Measurements from ENCODE around the gene CRAT. TPM values are rescaled to one million over a fixed set of nuclear protein-coding genes. Genes with fewer than 3 reads are reported as not detected.

CRAT gene
- total RNA-seq, 2 experiments from 2014 or later, result 13.2 to 18.9 TPM

- H3K4me3 Mint-ChIP-seq, result no peak overlapping the region
- ChIA-PET POLR2A (no interaction called here), CTCF (no interaction called here)
- H3K9me3 Mint-ChIP-seq (ENCODE audit: low read depth), result no peaks in the 10 kb centered on the region
- intact Hi-C loops (cut with DNase I, micrococcal nuclease), result no loop called here
- ATAC-seq (no peak), DNase-seq (no peak)
- H3K27me3 Mint-ChIP-seq, result no peaks in the 10 kb centered on the region
- H3K36me3 Mint-ChIP-seq (ENCODE audit: low read depth), result peaks cover 10% of the 10 kb centered on the region
- no peak overlapping the region for H3K27ac Mint-ChIP-seq
- peaks cover 41% of the 10 kb centered on the region for H3K4me1 Mint-ChIP-seq
Measured at GRCh38 chr9:129072171-129072570, 38.4 kb downstream of the CRAT start.

GRCh38 chr9:129071526-129072126 lies 39.0 kb downstream of the CRAT start:
- Mint-ChIP-seq H3K9me3 (ENCODE audit: low read depth) (no peaks in the 10 kb centered on the region), H3K27me3 (no peaks in the 10 kb centered on the region), H3K36me3 (ENCODE audit: low read depth) (peaks cover 10% of the 10 kb centered on the region), H3K4me1 (peaks cover 41% of the 10 kb centered on the region), H3K4me3 (no peak overlapping the region), H3K27ac (no peak overlapping the region)
- peak; percentile 40 for DNase-seq
- ChIA-PET CTCF (no interaction called here), POLR2A (interaction anchor here (0.9 kb wide), 1 partner anchor 9 kb away, joined by 3 read pairs; no protein-coding TSS in a partner anchor)
- intact Hi-C loops (cut with DNase I, micrococcal nuclease), result no loop called here
- ATAC-seq, result no peak

GRCh38 chr9:129070696-129071525 lies 39.7 kb downstream of the CRAT start:
- no peak for ATAC-seq
- peaks cover 41% of the 10 kb centered on the region for H3K4me1 Mint-ChIP-seq
- H3K36me3 Mint-ChIP-seq (ENCODE audit: low read depth), result peaks cover 11% of the 10 kb centered on the region
- peak overlapping the region; percentile 19 for H3K27ac Mint-ChIP-seq
- ChIA-PET CTCF (no interaction called here), POLR2A (interaction anchor here (0.9 kb wide), 1 partner anchor 10 kb away, joined by 3 read pairs; no protein-coding TSS in a partner anchor)
- intact Hi-C loops (cut with DNase I, micrococcal nuclease), result no loop called here
- H3K9me3 Mint-ChIP-seq (ENCODE audit: low read depth), result no peaks in the 10 kb centered on the region
- no peaks in the 10 kb centered on the region for H3K27me3 Mint-ChIP-seq
- H3K4me3 Mint-ChIP-seq, result no peak overlapping the region
- no peak for DNase-seq

GRCh38 chr9:129069862-129070641 lies 40.5 kb downstream of the CRAT start:
- Mint-ChIP-seq H3K4me3 (no peak overlapping the region), H3K27me3 (no peaks in the 10 kb centered on the region)
- no peak for ATAC-seq

GRCh38 chr9:129068990-129069861 lies 41.4 kb downstream of the CRAT start:
- Mint-ChIP-seq H3K27ac (peak overlapping the region; percentile 87), H3K9me3 (ENCODE audit: low read depth) (no peaks in the 10 kb centered on the region), H3K27me3 (no peaks in the 10 kb centered on the region), H3K36me3 (ENCODE audit: low read depth) (peaks cover 18% of the 10 kb centered on the region), H3K4me3 (peak overlapping the region; percentile 29), H3K4me1 (peaks cover 41% of the 10 kb centered on the region)
- intact Hi-C loops (cut with DNase I, micrococcal nuclease), result no loop called here
- DNase-seq (peak; percentile 76), ATAC-seq (peak; percentile 90)
- ChIA-PET POLR2A (interaction anchor here (2.0 kb wide), 1 partner anchor 11 kb away, joined by 5 read pairs; the partner anchor contains the start of gene DOLPP1), CTCF (interaction anchor here (0.7 kb wide), 2 partner anchors 11 to 251 kb away, joined by 3 to 4 read pairs; partner anchors contain the start of gene DOLPP1)

More at GRCh38 chr9:129069862-129070641, 40.5 kb downstream of the CRAT start:
- DNase-seq, result no peak
- Mint-ChIP-seq H3K36me3 (ENCODE audit: low read depth) (peaks cover 14% of the 10 kb centered on the region), H3K27ac (peak overlapping the region; percentile 37), H3K4me1 (peaks cover 41% of the 10 kb centered on the region), H3K9me3 (ENCODE audit: low read depth) (no peaks in the 10 kb centered on the region)
- POLR2A ChIA-PET, result interaction anchor here (2.0 kb wide), 1 partner anchor 11 kb away, joined by 5 read pairs; the partner anchor contains the start of gene DOLPP1
- intact Hi-C loops (cut with DNase I, micrococcal nuclease), result no loop called here
- CTCF ChIA-PET, result interaction anchor here (0.7 kb wide), 2 partner anchors 10 to 252 kb away, joined by 3 to 4 read pairs; partner anchors contain the start of gene DOLPP1

GRCh38 chr9:129068110-129068509 lies 42.5 kb downstream of the CRAT start:
- no peaks in the 10 kb centered on the region for H3K27me3 Mint-ChIP-seq
- no peak for DNase-seq
- H3K27ac Mint-ChIP-seq, result peak overlapping the region; percentile 87
- peak overlapping the region; percentile 29 for H3K4me3 Mint-ChIP-seq
- intact Hi-C loops (cut with DNase I, micrococcal nuclease), result no loop called here
- POLR2A ChIA-PET, result interaction anchor here (0.7 to 2.0 kb wide), 2 partner anchors 12 to 13 kb away, joined by 3 to 5 read pairs; partner anchors contain the start of gene DOLPP1
- H3K4me1 Mint-ChIP-seq, result peaks cover 38% of the 10 kb centered on the region
- ATAC-seq, result no peak
- H3K9me3 Mint-ChIP-seq (ENCODE audit: low read depth), result no peaks in the 10 kb centered on the region
- H3K36me3 Mint-ChIP-seq (ENCODE audit: low read depth), result peaks cover 20% of the 10 kb centered on the region
- CTCF ChIA-PET, result interaction anchor here (0.5 to 0.7 kb wide), 2 partner anchors 30 to 64 kb away, joined by 3 read pairs; no protein-coding TSS in a partner anchor

GRCh38 chr9:129064499-129064908 lies 46.1 kb downstream of the CRAT start:
- Mint-ChIP-seq H3K27me3 (no peaks in the 10 kb centered on the region), H3K4me3 (no peak overlapping the region)

GRCh38 chr9:129063061-129063460 lies 47.5 kb downstream of the CRAT start:
- POLR2A ChIA-PET, result no interaction called here
- ATAC-seq, result no peak
- no peak overlapping the region for H3K4me3 Mint-ChIP-seq
- peaks cover under 1% of the 10 kb centered on the region for H3K4me1 Mint-ChIP-seq
- H3K27ac Mint-ChIP-seq, result no peak overlapping the region
- no peak for DNase-seq
- H3K9me3 Mint-ChIP-seq (ENCODE audit: low read depth), result no peaks in the 10 kb centered on the region
- CTCF ChIA-PET, result no interaction called here
- intact Hi-C loops (cut with DNase I, micrococcal nuclease), result no loop called here
- H3K36me3 Mint-ChIP-seq (ENCODE audit: low read depth), result peaks cover 12% of the 10 kb centered on the region
- no peaks in the 10 kb centered on the region for H3K27me3 Mint-ChIP-seq

More at GRCh38 chr9:129064499-129064908, 46.1 kb downstream of the CRAT start:
- ATAC-seq (no peak), DNase-seq (no peak)
- Mint-ChIP-seq H3K27ac (no peak overlapping the region), H3K36me3 (ENCODE audit: low read depth) (peaks cover 20% of the 10 kb centered on the region), H3K4me1 (peaks cover 13% of the 10 kb centered on the region), H3K9me3 (ENCODE audit: low read depth) (no peaks in the 10 kb centered on the region)
- CTCF ChIA-PET, result no interaction called here
- intact Hi-C loops (cut with DNase I, micrococcal nuclease), result no loop called here
- POLR2A ChIA-PET, result no interaction called here

GRCh38 chr9:129060991-129061390 lies 49.6 kb downstream of the CRAT start:
- CTCF ChIA-PET, result interaction anchor here (0.5 kb wide), 1 partner anchor 13 kb away, joined by 3 read pairs; no protein-coding TSS in a partner anchor
- no peak for DNase-seq
- Mint-ChIP-seq H3K36me3 (ENCODE audit: low read depth) (peaks cover 10% of the 10 kb centered on the region), H3K27me3 (no peaks in the 10 kb centered on the region), H3K9me3 (ENCODE audit: low read depth) (no peaks in the 10 kb centered on the region), H3K4me3 (no peak overlapping the region), H3K27ac (no peak overlapping the region), H3K4me1 (no peaks in the 10 kb centered on the region)
- POLR2A ChIA-PET, result no interaction called here
- no peak for ATAC-seq
- intact Hi-C loops (cut with DNase I, micrococcal nuclease), result no loop called here

- Mint-ChIP-seq H3K9me3 (ENCODE audit: low read depth) (no peaks in the 10 kb centered on the region), H3K27ac (no peak overlapping the region), H3K4me1 (no peaks in the 10 kb centered on the region), H3K36me3 (ENCODE audit: low read depth) (peaks cover 6% of the 10 kb centered on the region), H3K4me3 (no peak overlapping the region), H3K27me3 (no peaks in the 10 kb centered on the region)
- intact Hi-C loops (cut with DNase I, micrococcal nuclease), result no loop called here
- ChIA-PET CTCF (no interaction called here), POLR2A (no interaction called here)
- DNase-seq, result no peak
- no peak for ATAC-seq
Measured at GRCh38 chr9:129059796-129060785, 50.5 kb downstream of the CRAT start.
